WTC11 (cell line): Measurements from ENCODE around the gene ANKRD66.

Experiments
- CREM ChIP-seq: sonication (generic); formaldehyde crosslinking; IDR thresholded peaks from 2 replicates; pipeline ENCODE4 v1.8.1; 2022; ENCODE audit warnings: mild to moderate bottlenecking, missing genetic modification reagents, moderate library complexity
- CTCF ChIP-seq: fragments of 200-600 bp; IDR thresholded peaks from 2 replicates; pipeline ENCODE4 v1.8.0; 2022; ENCODE audit warnings: antibody characterized with exemption
- GABPB1 ChIP-seq: sonication (generic); formaldehyde crosslinking; IDR thresholded peaks from 2 replicates; pipeline ENCODE4 v1.8.1; 2023; ENCODE audit warnings: mild to moderate bottlenecking, missing genetic modification reagents
- SMAD4 ChIP-seq: sonication (generic); formaldehyde crosslinking; IDR thresholded peaks from 2 replicates; pipeline ENCODE4 v1.8.0; 2022; ENCODE audit warnings: mild to moderate bottlenecking, missing genetic modification reagents
- TCF7 ChIP-seq: sonication (generic); formaldehyde crosslinking; IDR thresholded peaks from 2 replicates; pipeline ENCODE4 v1.8.0; 2022; ENCODE audit warnings: mild to moderate bottlenecking, low read depth, missing genetic modification reagents, moderate library complexity
- TEAD4 ChIP-seq: sonication (generic); formaldehyde crosslinking; IDR thresholded peaks from 2 replicates; pipeline ENCODE4 v1.8.0; 2022; ENCODE audit warnings: mild to moderate bottlenecking, missing genetic modification reagents
- TF ChIP-seq, protein P1 (sequence below): sonication (generic); formaldehyde crosslinking; IDR thresholded peaks from 2 replicates; pipeline ENCODE4 v1.8.1; 2023; ENCODE audit warnings: mild to moderate bottlenecking, moderate library complexity, missing genetic modification reagents

DNA sequence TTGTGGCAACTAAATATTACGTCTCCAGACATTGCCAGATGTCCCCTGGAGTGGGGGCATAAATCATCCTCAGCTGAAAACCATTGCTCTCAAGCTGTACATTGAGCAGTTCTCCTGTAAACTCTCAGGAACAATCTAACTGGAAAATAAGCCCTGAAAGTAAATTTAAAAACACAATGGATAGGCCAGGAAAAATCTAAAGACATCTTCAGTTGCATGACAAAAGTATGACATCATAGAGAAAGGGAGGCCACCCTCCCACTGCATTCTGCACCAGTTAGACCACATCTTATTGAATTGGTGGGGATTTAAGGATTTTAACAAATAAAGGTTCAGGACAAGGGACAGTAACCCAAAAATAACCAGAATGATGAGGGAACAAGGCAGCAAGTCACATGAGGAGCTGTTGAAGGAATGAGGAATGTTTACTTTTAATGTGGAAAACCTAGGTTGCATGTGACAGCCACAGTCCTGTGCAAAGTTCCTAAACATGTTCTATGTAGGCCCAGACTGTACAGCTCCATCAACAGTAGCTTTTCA is 16.9 kb upstream of the ANKRD66 start:
- TF ChIP-seq CREM (CRISPR knock-in tag) (no peak), CTCF (no peak), SMAD4 (CRISPR knock-in tag) (no peak), TCF7 (no peak), GABPB1 (CRISPR knock-in tag) (no peak), TEAD4 (CRISPR knock-in tag) (no peak)
- TF ChIP-seq, protein P1, sequence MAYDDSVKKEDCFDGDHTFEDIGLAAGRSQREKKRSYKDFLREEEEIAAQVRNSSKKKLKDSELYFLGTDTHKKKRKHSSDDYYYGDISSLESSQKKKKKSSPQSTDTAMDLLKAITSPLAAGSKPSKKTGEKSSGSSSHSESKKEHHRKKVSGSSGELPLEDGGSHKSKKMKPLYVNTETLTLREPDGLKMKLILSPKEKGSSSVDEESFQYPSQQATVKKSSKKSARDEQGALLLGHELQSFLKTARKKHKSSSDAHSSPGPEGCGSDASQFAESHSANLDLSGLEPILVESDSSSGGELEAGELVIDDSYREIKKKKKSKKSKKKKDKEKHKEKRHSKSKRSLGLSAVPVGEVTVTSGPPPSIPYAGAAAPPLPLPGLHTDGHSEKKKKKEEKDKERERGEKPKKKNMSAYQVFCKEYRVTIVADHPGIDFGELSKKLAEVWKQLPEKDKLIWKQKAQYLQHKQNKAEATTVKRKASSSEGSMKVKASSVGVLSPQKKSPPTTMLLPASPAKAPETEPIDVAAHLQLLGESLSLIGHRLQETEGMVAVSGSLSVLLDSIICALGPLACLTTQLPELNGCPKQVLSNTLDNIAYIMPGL, result no peak
